BE2C (cell line): ENCODE measurements around the gene PSMD2.

ENCODE experiments used
- DNase-seq: peaks from one replicate; pipeline ENCODE4 v3.0.0-alpha.2; 2020
- H3K27me3 ChIP-seq: fragments of 250-450 bp; sonication (Bioruptor Pico); 2 replicates; pipeline ENCODE4 v1.5.1; 2020; ENCODE audit warnings: mild to moderate bottlenecking
- H3K36me3 ChIP-seq: fragments of 250-450 bp; sonication (Bioruptor Pico); 2 replicates; pipeline ENCODE4 v1.5.1; 2020; ENCODE audit warnings: mild to moderate bottlenecking
- H3K4me1 ChIP-seq: fragments of 250-450 bp; sonication (Bioruptor Pico); 2 replicates; pipeline ENCODE4 v1.5.1; 2020
- H3K4me3 ChIP-seq: 2 replicates; pipeline ENCODE4 v1.5.1; 2011; ENCODE audit warnings: low read depth, low read length
- H3K9me3 ChIP-seq: fragments of 250-450 bp; sonication (Bioruptor Pico); 2 replicates; pipeline ENCODE4 v1.5.1; 2020
- CTCF ChIP-seq: IDR thresholded peaks from 2 replicates; pipeline ENCODE4 v1.5.1; 2012; ENCODE audit warnings: mild to moderate bottlenecking, low read depth, low read length

PSMD2 gene

GRCh38 chr3:184358124-184358767, 59.2 kb downstream of the PSMD2 start:
- Histone ChIP-seq H3K4me3 (no peak overlapping the region), H3K4me1 (no peaks in the 10 kb centered on the region), H3K9me3 (no peaks in the 10 kb centered on the region), H3K36me3 (no peaks in the 10 kb centered on the region), H3K27me3 (no peaks in the 10 kb centered on the region)
- no peak for DNase-seq
- TF ChIP-seq CTCF: no peak
